C1 segment of cervical spinal cord (tissue), 14 donors: ENCODE results near the gene PSMB4.
"Not testable (repeated sequence)": the region's sequence is repeated elsewhere in the genome, so short reads cannot be mapped to it uniquely, and the experiment has no call there.

Source experiments
- DNase-seq, 14 donors: peaks; one replicate each; lab custom pipeline; 2025; lab: John Stamatoyannopoulos, UW

Gene PSMB4

GRCh38 chr1:151386002-151386401, 13.4 kb upstream of the PSMB4 start:
- no peak for DNase-seq

- not testable (repeated sequence) for DNase-seq
These were observed 8.9 kb upstream of the PSMB4 start for GRCh38 chr1:151390221-151391078.

GRCh38 chr1:151391079-151391563, 8.3 kb upstream of the PSMB4 start:
- no peak for DNase-seq

- DNase-seq, result no peak
These were observed 5.8 kb upstream of the PSMB4 start for GRCh38 chr1:151393583-151393982.

GRCh38 chr1:151396265-151396664, 3.1 kb upstream of the PSMB4 start:
- not testable (repeated sequence) for DNase-seq

GRCh38 chr1:151401125-151401788, 1.9 kb downstream of the PSMB4 start:
- peak in 1 of 14 donors; percentile 9 for DNase-seq

- no peak for DNase-seq
These were observed 2.5 kb downstream of the PSMB4 start for GRCh38 chr1:151401860-151402259.

GRCh38 chr1:151402764-151403163, 3.4 kb downstream of the PSMB4 start:
- DNase-seq, result no peak

- no peak for DNase-seq
These were observed 4.2 kb downstream of the PSMB4 start for GRCh38 chr1:151403612-151404011.

- DNase-seq, result no peak
These were observed 6.0 kb downstream of the PSMB4 start for GRCh38 chr1:151405187-151405951.

GRCh38 chr1:151406176-151406575, 6.8 kb downstream of the PSMB4 start:
- DNase-seq, result peak in 5 of 14 donors; percentile 2 to 16 (median 10)

GRCh38 chr1:151407304-151407703, 7.9 kb downstream of the PSMB4 start:
- DNase-seq, result no peak

GRCh38 chr1:151408891-151409290, 9.5 kb downstream of the PSMB4 start:
- no peak for DNase-seq

GRCh38 chr1:151411884-151412283, 12.5 kb downstream of the PSMB4 start:
- no peak for DNase-seq

- DNase-seq, result no peak
These were observed 16.9 kb downstream of the PSMB4 start for GRCh38 chr1:151416231-151416630.

GRCh38 chr1:151418081-151418480, 18.7 kb downstream of the PSMB4 start:
- no peak for DNase-seq

- DNase-seq, result no peak
These were observed 20.4 kb downstream of the PSMB4 start for GRCh38 chr1:151419819-151420218.

GRCh38 chr1:151425103-151425502, 25.7 kb downstream of the PSMB4 start:
- DNase-seq, result no peak

- no peak for DNase-seq
These were observed 28.7 kb downstream of the PSMB4 start for GRCh38 chr1:151428068-151428467.

GRCh38 chr1:151433827-151434226, 34.5 kb downstream of the PSMB4 start:
- DNase-seq, result not testable (repeated sequence)

- DNase-seq, result no peak
These were observed 35.8 kb downstream of the PSMB4 start for GRCh38 chr1:151435174-151435573.

- DNase-seq, result no peak
These were observed 37.6 kb downstream of the PSMB4 start for GRCh38 chr1:151436985-151437384.
